ENCODE measurements around the gene AGR2.

DNA sequence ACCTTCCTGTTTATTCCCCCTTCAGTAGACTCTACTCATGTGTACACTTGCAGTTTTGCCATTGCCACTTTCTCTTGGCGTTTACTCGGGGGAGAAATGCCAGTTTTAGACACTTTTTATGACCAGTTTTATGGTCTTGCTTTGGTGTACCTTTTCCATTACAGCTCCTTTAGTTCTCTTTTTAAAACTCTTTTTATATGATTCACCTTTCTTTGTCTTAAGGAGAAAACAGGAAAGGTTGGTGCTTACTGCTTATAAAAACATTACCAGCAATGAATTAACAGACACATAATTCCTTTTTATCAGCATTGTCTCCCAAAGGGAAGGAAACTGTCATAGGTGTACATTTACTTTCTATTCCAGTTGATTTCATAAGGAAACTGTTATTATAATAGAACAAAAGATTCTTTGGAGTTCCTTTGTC, 39.4 kb downstream of the AGR2 start:
- TF ChIP-seq MAX (IDR thresholded peaks at IDR 0.05) (no peak), YY1 (IDR thresholded peaks at IDR 0.05; ENCODE audit: low read depth) (no peak), REST (IDR thresholded peaks at IDR 0.05; ENCODE audit: low read depth) (no peak), RAD21 (IDR thresholded peaks at IDR 0.05; ENCODE audit: low read depth) (no peak), FOXM1 (IDR thresholded peaks at IDR 0.05; ENCODE audit: borderline replicate concordance, low read depth) (no peak), EP300 (IDR thresholded peaks at IDR 0.05; ENCODE audit: borderline replicate concordance) (no peak), ZBTB7A (IDR thresholded peaks at IDR 0.05; ENCODE audit: low read depth) (no peak), TEAD4 (IDR thresholded peaks at IDR 0.05) (no peak), CEBPB (IDR thresholded peaks at IDR 0.05) (no peak), CREB1 (IDR thresholded peaks at IDR 0.05; ENCODE audit: low read depth) (no peak), EGR1 (IDR thresholded peaks at IDR 0.05) (no peak), NFIC (IDR thresholded peaks at IDR 0.05) (no peak)
- TF ChIP-seq, protein P1, sequence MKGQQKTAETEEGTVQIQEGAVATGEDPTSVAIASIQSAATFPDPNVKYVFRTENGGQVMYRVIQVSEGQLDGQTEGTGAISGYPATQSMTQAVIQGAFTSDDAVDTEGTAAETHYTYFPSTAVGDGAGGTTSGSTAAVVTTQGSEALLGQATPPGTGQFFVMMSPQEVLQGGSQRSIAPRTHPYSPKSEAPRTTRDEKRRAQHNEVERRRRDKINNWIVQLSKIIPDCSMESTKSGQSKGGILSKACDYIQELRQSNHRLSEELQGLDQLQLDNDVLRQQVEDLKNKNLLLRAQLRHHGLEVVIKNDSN (IDR thresholded peaks at IDR 0.05): no peak

Data from Ishikawa (cell line).